Hematopoietic multipotent progenitor cell (in vitro differentiated cells): Measurements from ENCODE around the gene INPPL1. TPM values are rescaled to one million over a fixed set of nuclear protein-coding genes. Genes with fewer than 3 reads are reported as not detected.

Experiments
- DNase-seq, 3 donors: peaks; one replicate each; pipeline ENCODE4 v3.0.0-alpha.2; 2011 to 2015; ENCODE audit warnings: low read depth in 2 of 3, low spot score in 2 of 3
- total RNA-seq: library from RNA; depleted of rRNA; stranded (reverse); fragments of >200 nt; gene quantifications from one replicate; pipeline ENCODE4 v1.2.3, GENCODE V29; 2012

INPPL1 gene
- total RNA-seq, 1 donor = 80.0 TPM

DNA sequence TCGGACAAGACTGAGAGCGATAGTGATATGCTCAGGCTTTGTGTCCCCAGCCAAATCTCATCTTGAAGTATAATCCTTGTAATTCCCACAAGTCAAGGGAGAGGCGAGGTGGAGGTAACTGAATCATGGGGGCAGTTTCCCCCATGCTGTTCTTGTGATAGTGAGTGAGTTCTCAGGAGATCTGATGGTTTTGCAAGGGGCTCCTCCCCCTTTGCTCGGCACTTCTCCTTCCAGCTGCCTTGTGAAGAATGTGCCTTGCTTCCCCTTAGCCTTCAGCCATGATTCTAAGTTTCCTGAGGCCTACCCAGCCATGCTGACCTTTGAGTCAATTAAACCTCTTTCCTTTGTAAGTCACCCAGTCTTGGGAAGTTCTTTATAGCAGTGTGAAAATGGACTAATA lies 15.5 kb upstream of the INPPL1 start:
- no peak for DNase-seq

DNA sequence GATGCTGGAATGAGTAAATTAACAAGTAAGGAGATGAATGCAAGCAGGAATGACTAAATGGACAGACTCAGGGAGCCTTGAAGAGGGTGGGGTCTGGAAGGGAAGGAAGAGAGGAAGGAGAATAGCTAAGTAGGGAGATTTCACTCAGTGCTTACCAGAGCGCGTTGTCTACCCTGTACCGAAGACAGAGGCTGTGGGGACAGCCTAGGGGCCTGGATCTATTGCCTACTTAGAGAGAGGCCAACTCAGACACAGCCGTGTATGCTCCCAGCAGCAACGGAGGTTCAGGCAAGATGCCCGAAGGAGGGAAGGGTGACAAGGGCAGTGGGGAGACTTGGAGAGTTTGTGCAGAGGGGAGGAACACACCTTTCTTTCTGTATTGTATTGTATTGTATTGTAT lies 7.9 kb upstream of the INPPL1 start, which contains the start of gene FOLR2:
Gene FOLR2, plus strand, starts transcription at position 157 of the 400 bp plus-strand sequence. CDS start 1,791 bp downstream, outside the sequence.
- no peak for DNase-seq

DNA sequence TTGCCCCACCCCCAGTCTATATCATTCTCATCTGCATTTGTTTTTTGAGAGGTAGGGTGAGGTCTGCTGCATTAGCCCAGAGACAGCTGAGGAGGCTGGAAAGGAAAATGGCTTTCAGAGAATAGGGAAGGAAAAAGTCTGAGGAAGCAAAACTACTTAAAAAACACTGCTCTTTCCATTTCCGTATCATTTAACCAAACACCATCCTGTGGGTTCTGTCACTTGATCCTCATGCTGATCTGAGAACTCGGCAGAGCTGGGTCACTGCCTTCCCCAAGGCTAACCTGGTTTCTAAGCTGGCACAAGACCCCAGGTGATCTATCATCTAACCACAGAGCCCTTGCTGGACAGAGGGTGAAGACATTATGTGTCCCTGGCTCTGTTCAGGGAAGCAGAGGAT lies 6.7 kb upstream of the INPPL1 start:
- DNase-seq = peak in 2 of 3 donors; percentile 31 to 55

- DNase-seq = no peak
Observed at GRCh38 chr11:72218251-72218745, 6.3 kb upstream of the INPPL1 start.

- no peak for DNase-seq
Observed at GRCh38 chr11:72220696-72221363, 3.7 kb upstream of the INPPL1 start.

DNA sequence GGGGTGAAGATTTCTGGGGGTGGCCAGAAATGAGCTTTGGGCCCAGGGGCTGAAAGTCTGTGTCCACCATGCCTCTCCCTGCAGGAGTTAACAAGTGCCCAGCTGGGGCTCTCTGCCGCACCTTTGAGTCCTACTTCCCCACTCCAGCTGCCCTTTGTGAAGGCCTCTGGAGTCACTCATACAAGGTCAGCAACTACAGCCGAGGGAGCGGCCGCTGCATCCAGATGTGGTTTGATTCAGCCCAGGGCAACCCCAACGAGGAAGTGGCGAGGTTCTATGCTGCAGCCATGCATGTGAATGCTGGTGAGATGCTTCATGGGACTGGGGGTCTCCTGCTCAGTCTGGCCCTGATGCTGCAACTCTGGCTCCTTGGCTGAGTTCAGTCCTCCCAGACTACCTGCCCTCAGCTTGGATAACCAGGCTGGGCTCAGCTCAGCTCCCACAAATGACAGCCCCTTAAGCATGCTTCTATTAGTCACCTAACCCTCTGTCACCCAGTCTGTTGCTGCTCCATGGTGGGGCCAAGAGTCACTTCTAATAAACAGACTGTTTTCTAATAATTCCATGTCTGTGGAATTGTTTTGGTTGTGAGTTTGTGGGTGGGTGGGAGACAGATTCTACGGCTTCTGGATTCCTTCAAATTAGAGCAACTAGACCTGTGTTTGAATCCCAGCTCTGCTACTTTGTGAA lies 3.0 kb upstream of the INPPL1 start:
- DNase-seq = peak in 2 of 3 donors; percentile 18 to 28

DNA sequence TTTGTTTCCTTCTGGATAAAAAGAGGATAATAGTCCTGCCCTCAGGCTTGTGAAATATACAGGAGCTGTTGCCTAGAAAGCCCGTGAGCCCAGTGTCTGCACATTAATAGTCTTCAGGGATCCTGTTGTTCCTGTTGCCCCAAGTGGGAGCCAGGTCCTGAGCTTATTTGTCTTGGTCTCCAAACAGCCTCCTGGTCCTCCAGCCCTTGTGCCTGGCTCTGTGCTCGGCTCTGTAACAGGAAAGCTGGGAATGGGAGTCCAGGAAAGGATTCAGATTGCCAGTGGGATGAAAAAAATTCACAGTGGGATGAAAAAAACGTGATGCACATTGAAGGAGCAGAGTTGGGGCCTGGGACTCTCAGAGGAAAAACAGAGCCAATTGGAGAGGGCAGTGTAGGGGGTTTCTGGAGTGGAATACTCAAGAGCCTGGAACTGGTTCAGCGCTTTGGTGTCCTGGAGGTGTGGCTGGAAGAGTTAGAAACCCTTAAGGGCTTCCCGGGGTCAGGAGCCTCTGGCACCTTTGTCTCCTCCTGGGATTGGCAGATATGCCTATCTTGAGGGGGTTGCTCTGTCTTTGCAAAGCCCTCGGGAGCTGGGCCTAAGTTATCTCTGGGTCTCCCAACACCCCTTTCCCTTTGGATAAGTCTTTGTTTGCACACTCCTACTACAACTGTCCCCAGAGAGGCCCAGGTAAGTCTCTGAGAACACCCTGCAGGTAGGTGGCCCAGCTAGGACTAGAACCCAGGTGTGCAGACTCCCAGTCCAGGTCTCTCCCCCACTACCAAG lies 2.3 kb upstream of the INPPL1 start:
- no peak for DNase-seq

DNA sequence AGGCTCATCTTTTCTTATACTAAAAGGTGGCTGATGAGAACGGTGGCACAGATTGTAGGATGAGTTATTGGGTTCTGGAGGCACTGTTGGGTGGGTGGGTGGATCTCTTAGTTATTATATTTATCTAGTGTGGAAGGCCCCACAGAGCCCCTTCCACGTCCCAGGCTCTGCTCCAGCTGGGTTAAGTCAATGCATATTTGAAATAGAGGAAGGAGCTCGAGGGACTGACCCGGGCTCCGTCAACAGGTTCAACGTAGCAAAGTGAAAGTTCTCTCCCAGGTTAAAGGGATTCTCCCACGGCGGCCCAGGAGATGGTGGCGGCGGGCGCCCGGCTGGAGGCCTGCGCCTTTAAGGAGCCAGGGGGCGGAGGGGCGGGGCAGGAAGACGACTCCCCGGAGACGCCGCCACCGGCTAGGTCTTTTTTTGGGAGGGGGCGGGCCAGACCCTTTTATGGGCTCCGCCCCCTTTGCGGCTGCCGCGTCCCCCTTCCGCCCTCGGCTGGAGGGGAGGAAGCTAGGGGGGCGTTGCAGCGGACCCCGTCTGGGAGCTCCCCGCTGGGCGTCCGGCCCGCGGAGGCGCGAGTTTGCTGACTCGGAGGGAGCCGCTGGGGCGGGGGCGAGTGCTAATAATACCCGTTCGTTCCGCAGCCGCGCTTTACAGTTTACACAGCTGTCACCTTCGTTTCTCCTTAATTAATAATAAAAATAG lies 1.5 kb upstream of the INPPL1 start:
- peak; percentile 69 to 97 (median 97) for DNase-seq

DNA sequence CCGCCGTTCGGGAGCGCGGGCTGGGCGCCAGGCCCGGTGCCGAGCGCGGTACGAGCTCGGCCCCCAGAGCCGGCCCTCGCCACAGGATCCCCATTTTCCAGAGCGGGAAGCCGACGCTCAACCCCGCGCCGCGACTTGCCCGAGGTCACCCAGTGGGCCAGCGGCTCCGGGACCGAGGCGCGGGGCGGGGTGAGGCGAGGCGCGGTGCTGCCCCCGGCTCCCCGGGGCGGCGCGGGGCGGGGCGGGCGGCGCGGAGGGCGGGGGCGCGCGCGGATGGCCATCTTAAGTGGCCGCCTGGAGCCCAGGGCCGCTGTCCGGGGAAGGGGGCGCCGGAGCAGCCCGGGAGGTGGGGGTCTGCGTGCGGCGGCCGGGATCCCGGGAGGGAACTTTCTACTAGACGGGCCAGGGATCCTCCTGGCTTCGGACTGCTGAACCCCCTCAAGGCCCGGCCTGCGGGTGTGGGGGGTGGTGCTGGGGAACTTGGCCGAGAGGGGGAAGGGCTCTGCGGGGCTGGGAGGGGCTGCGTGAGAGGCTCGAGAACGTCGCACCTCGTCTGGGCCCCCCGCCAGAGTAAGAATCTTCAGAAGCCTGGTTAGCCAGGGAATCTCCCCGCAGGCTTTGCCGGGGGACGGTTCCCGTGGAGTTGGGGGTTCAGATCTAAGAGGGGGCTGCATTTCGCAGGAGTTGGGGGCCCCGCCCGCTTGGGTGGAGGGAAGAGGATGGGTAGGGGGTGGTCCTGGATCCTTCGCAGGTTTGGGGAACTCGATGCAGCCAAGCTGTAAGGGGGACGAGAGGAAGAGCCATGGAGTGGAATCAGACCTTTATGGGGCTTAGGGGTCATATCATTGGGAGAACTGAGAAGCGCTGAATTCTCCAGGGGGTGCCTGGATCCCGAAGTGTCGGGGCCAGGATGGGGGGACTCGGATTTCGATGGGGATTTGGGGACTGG lies 678 bp upstream of the INPPL1 start:
- peak; percentile 29 to 61 (median 60) for DNase-seq

DNA sequence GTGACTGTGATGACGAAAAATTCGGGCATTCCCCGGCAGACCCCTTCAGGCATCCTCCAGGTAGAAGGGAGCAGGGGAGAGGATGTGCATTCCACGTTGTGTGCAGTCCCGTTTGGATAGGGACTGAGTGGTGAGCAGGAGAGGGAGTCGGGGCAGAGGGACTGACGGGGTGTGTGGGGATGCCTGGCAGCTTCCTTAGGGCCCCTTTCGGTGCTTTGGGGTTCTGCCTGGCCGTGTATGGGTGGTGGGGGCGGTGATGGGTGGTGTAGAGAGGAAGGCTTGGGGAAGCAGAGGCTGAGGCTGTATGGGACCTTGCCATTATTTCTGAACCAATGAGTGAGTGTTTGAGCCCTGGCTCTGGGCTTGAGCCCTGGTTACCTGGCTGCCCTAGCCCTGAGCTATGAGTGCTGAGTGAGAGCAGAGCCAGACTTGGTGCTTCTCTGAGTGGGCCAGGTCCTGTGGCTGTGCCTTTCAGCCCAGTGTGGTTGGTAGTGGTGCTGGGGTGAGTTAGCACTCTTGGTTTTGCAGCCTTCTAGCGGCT lies 914 bp downstream of the INPPL1 start:
- peak in 1 of 3 donors; percentile 25 for DNase-seq

- DNase-seq = no peak
Observed at GRCh38 chr11:72226701-72227100, 2.1 kb downstream of the INPPL1 start.

DNA sequence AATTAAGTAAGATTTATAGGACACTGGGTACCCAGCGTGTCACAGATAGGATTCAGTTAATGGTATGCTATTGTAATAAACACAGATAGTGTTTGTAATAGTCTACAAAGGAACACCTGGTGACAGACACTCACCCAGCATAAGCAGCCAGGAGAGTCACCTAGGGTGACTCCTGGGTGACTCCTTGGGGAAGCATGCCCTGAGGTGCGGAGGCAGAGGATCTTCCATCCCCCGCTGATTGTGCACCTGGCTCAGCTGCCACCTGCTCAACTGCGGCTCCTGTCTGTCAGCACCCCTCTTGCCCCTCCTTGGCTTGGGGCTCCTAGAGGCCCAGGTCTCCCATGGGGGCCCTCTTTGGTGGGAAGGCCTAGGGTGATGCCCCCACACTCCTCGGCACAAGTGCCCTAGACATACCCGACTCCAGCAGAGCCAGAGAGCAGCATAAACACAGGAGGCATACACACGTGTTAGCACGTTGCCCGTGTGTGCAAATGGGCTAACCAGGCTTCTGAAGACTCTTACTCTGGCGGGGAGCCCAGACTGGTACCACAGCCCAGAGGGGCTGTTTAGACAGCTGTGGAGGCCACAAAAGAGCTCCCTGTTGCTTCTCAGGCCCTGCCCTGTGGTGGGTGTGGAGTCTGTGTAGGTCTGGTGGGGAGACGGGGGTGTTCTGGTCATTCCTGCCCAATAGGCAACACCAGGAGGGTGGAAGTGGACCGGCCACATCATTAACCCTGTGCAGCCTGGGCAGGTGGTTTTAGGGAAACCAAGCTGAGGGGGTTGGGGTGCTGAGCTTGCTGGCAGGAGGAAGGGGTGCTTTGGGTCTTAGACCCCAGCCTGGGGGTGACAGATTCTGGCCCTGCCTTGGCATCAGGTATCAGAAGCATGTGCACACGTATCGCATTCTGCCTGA lies 3.0 kb downstream of the INPPL1 start:
- DNase-seq = no peak

DNA sequence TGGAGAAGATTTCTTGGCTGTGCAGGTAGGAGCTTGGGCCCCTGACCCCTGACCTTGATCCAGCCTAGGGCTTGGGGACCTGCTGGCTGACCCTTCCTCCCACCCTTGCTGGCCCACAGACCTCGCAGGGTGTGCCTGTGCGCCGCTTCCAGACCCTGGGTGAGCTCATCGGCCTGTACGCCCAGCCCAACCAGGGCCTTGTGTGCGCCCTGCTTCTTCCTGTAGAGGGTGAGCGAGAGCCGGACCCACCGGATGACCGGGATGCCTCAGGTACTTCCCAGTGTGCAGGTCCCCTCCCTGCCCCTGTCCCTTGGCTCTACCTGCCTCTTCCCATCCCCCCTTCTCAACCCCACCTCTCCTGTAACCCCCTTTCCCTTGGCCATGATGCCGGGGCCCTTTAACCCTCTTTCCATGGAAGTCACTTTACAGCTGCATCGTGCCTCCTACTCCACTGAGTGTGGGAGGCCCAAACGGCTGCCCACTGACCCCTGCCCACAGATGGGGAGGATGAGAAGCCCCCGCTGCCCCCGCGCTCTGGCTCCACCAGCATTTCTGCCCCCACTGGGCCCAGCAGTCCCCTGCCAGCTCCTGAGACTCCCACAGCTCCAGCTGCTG lies 3.8 kb downstream of the INPPL1 start:
- no peak for DNase-seq

GRCh38 chr11:72228844-72229231 lies 4.3 kb downstream of the INPPL1 start:
- DNase-seq = no peak

DNA sequence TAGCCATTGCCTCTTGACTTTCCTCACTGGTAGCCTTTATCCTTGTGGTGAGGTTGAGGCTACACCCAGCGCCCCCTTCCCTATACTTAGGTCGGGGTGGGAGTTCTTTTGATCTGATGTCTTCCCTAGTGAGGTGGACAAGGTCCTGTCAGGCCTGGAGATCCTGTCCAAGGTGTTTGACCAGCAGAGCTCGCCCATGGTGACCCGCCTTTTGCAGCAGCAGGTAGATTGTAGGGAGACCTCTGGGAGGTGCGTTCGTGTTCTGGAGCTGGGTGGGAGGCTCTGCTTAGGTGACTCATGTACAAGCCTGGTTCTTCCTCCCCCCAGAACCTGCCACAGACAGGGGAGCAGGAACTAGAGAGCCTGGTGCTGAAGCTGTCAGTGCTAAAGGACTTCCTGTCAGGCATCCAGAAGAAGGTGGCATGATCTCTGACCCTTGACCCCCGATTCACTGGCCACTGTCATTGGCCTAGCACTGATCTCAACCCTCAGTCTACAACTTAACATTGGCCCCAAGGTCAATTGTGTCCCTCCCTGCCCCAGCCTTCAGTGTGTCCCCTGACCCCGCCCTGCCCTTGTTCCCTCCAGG lies 4.9 kb downstream of the INPPL1 start:
- DNase-seq = no peak

- no peak for DNase-seq
Observed at GRCh38 chr11:72229925-72230763, 5.6 kb downstream of the INPPL1 start.
